HG02852 (cell line): Measurements from ENCODE around the gene COL10A1.

Experiments used
- ATAC-seq: cut with Tn5 transposase; IDR thresholded peaks from one replicate; pipeline ENCODE4 v1.9.1; 2021; ENCODE audit warnings: mild to moderate bottlenecking, moderate library complexity; ENCODE audit not compliant: unreplicated experiment

The COL10A1 gene

DNA sequence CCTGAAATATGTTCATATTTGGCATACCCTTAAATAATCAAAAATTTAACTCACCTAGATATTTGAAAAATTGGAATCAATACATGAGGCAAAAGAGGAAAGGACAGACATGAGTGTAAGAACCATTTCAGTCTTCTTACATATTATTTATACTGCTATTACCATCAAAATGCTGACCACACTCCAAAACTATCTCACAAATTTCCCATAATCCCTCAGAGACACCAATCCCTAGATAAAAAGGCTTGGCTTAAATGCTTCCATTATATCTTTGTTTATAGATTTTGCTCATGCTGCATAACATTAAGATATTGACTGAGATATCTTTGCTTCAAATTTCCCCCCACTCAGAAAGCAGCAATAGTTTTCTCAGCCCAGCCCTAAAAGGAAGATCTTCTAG, 37.0 kb downstream of the COL10A1 start:
- ATAC-seq = no peak

DNA sequence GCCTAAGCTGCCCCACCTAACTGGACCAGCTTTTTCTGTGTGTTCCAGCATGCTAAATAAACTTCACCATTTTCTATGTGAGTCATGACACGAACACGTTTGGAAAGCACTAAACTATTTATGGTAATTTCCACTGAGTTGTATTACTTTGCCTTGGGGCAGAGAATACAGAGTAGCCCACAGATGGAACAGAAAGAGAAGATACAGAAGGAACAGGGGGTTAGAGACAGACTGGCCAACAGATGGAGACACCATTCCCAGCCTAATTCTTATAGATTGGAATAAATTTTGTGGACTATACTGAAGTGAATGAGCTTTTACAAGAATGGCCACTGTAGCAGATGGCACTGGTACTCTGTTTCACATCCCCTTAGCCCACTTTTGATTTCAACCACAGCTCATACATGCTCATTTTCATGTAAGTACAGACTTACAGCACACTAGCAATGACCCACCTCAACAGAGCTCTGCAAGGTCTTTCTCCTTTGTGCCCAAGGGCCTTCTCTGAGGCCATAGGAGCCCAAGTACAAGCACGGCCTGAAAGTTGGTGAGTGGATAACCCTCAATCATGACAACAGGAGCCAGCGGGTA, 38.4 kb downstream of the COL10A1 start:
- ATAC-seq = peak; percentile 89

DNA sequence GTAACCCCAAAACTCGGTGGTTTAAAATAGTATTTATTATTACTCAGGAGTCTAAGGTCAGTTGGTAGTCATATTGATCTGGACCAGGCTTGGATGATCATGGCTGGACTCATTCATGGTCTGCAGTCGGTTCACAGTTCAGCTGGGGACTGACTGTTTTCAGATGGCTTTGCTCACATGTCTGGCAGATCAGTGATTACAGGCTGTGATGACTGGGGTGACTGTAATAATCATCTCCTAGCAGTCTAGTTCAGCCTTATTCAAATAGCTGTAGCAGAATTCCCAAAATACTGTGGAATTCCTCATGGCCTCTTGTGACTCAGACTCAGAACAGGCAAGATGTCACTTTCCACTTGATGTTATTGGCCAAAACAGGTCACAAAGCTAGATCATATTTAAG, 41.6 kb downstream of the COL10A1 start:
- ATAC-seq = no peak

DNA sequence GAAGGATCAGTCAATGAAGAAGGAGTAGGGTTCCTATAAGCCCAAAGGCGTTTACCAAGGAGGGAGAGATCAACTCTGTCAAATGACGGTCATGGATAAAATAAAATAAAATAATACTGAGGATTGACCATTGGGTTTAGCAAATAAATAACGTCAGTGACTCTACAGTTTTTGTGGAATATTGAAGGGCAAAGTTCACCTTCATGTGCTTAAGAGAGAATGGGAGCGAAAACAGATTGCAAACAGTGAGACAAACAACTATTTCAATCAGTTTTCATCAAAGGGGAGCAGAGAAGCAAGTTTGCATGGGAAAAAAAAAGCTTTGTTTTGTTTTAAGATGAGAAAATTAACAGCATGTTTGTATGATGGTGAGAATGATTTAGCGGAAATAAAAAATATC, 42.9 kb downstream of the COL10A1 start:
- no peak for ATAC-seq

DNA sequence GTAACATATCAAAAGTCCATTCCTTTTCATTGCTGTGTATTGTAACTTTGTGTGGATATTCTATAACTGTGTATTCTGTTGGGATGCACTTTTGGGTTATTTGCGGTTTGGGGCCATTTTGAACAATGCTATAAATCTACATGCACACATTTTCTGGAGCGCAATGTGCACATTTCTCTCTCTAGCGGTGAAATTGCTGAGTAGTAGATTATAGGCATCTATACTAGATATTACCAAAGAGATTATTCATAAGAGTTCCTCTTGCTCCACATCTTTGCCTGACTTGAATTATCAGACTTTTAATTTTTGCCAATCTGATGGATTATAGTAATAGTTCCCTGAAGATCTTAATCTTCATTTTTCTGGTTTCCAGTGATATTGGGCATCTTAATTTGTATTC, 47.0 kb downstream of the COL10A1 start:
- ATAC-seq = no peak

DNA sequence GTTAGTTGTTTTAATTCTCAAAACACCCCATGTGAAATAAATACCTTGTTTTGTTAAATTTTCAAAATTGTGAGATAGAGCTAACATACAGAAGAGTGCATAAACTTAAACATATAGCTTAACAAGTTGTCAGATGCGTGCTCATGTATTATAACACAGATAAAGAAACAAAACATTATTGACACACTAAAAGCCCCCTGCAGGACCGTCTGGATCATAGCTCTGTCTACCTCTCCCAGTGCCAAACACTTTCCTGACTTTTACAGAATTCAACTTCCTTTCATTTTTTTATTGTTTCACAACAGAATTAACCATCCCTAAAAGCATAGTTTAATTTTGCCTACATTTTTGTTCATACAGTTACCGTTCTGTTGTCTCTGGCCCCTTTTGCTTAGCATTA, 47.4 kb downstream of the COL10A1 start:
- no peak for ATAC-seq

DNA sequence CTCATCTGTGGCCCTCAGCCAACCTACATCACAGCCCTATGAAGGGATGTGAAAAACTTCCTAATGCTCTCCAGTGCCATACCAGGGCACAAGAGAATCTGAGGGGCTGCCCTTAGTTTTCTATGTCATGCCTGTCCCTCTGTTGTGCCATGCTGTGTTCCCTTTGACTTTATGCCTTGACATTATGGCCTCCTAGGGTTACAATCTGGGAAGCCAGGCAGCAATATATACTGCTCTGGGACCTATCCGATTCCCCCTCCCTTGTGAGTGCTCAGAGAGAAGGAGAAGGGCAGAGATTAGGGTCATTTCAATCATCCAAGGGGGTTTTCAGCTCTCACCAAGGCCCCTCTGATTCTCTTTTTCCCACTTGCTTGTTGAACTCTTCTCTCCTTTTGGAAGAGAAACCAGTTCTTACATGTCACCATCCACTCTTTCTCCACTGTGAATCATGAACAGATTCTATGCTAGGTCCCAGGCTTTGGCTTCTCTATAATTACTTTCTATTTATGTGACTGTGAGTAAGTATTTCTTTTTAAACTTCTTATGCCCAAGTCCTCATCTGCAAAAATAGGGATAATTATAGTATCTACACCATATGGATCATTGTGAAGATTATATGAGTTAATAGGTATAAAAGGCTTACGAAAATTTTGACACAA, 51.1 kb downstream of the COL10A1 start:
- no peak for ATAC-seq

DNA sequence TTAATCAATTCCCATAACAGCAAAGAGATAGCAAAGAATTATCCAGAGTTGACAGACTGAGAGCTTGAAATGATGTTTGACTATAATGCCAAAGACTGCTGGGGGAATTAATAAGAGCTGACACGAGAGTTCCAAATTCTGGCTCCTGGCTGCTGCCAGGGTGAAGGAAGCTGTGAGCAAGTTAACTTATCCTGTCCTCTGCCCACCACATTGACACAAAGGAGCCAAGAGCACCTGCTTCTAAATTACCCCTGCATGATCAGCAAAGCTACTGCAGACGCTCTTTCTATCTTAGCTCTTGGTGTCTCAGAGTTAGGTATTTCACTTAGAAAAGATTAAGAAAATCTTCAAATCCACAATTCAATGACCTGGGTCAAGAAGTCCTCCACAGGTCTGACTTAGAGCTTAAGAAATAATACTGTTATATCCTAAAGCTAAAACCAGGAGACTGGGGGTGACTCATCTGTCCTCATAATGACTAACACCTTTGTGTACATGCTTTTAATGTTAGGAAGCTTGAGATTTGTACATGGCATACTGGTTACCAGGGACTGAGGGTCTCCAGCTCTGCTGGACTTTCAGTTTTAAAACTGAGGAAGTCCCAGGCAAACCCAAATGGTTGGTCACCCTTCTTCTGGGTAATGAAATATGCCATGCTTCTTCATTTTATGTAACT, 52.0 kb downstream of the COL10A1 start:
- no peak for ATAC-seq

DNA sequence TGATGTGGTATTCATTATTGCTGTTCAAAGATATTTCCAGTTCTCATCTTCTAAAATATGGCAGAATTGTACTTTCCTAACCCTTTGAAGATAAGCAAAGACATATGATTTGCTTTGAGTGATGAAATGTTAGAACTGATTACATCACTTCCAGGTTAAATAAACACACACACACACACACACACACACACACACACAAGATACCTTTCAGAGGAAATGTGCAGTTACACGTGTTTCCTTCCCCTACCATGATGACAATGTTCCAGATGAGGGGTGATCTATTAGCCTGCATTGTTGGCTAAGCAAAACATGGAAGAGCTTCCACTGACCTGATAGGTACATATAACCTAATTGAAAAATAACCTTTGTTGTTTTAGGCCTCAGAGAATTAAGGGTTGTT, 53.6 kb downstream of the COL10A1 start:
- ATAC-seq = no peak

DNA sequence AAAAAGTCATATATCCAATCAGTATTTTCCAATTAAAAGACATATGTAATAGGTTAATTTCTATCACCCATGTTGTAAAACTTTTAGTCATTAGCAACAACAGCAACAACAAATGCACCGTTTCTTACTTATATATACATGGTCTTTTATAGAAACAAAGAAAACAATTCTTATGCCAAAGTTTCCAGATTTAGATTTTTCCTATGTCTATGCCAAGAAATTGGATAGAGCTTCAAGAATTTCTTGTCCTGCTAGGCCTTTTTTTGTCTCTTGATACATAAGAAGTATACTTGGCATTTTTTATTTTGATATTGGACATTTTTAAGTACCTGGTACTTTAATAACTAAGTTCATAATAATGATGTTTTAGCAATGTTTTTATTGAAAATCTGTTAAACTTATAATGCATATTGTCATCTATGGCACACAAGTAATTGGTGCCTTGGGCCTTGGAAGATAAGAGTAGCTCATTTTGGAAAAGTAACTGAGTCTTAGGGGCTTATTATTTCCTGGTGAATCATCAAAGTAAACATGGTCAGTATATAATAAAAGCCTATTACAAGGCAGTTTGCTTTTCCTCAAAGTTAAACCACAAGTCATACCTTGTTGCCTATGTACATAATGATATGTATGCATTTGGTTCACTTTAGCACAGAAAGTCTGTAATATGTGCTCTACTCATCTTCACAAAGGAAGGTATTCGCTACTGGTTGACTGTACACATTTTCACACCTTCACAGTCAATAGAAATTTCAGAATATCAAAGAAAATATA, 55.1 kb downstream of the COL10A1 start:
- ATAC-seq = no peak

DNA sequence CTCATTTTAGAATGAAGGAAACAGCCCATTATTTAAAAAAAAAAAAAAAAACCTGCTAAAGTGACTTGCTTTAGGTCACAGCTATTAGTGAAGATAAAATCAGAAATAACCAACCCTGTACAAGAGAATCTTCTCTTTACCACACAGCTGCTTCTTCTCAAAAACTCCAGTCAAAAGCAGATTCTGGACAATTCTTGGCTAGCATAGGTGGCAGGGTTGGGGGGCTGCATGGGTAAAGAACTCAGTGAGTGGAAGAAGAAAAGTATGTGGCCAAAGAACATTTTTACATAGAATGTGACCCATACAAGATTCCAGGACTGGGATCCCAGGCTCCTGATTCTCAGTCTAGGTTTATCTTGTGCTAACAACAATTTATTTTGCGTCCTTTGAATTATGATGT, 55.8 kb downstream of the COL10A1 start:
- ATAC-seq = no peak
